Right lobe of liver (tissue), 6 donors: Measurements from ENCODE around the gene HAUS7. TPM values are rescaled to one million over a fixed set of nuclear protein-coding genes. Genes with fewer than 3 reads are reported as not detected.

ENCODE experiments used
- ATAC-seq, 4 donors: fragments of 200-7000 bp; cut with Tn5 transposase; one replicate each; pipeline ENCODE4 v1.9.1; 2020; ENCODE audit warnings: mild to moderate bottlenecking in 4 of 4, moderate library complexity in 4 of 4
- DNase-seq, 3 donors: peaks; one replicate each; pipeline ENCODE4 v3.0.0-alpha.2; 2020
- H3K27ac ChIP-seq, 3 donors: fragments of 200-600 bp; one replicate each; pipeline ENCODE4 v1.8.0; 2022
- H3K27me3 ChIP-seq, 2 donors: fragments of 200-600 bp; one replicate each; pipeline ENCODE4 v1.8.0; 2022
- H3K36me3 ChIP-seq, 4 donors: fragments of 200-600 bp; sonication (generic) in 1 of 4; one replicate each; pipeline versions ENCODE4 v1.5.1 to v1.8.0; 2017 to 2022; ENCODE audit warnings: control low read depth in 1 of 4
- H3K4me1 ChIP-seq, 4 donors: fragments of 200-600 bp; sonication (generic) in 1 of 4; one replicate each; pipeline versions ENCODE4 v1.5.1 to v1.8.0; 2017 to 2022; ENCODE audit warnings: control low read depth in 1 of 4
- H3K4me3 ChIP-seq, 3 donors: fragments of 200-600 bp; one replicate each; pipeline ENCODE4 v1.8.0; 2022
- H3K9me3 ChIP-seq, 4 donors: fragments of 200-600 bp; sonication (generic) in 1 of 4; one replicate each; pipeline versions ENCODE4 v1.5.1 to v1.8.0; 2017 to 2022; ENCODE audit warnings: control low read depth in 1 of 4
- CTCF ChIP-seq, 4 donors: fragments of 200-600 bp in 3 of 4; fragments of 450-650 bp in 1 of 4; IDR thresholded peaks; one replicate each; pipeline versions ENCODE4 v1.5.1 to v1.8.0; 2016 to 2022; ENCODE audit warnings: antibody characterized with exemption in 4 of 4, mild to moderate bottlenecking in 2 of 4
- POLR2A ChIP-seq: fragments of 450-650 bp; IDR thresholded peaks from one replicate; pipeline ENCODE4 v1.6.1; 2017; ENCODE audit warnings: antibody characterized with exemption, mild to moderate bottlenecking
- WGBS: methylation state at CpG from one replicate; pipeline ENCODE4 v1.1.6; 2018; ENCODE audit warnings: low coverage, low lambda C conversion rate; ENCODE audit not compliant: insufficient coverage; ENCODE audit errors: missing lambda C conversion rate; 5-methylcytosine and 5-hydroxymethylcytosine counted together
- intact Hi-C, 2 donors: fragments of 100-400 bp; cut with DNase I; formaldehyde crosslinking; loops; one replicate each; pipeline versions ENCODE4 v1.11.2 to v1.14.1; 2022
- total RNA-seq, 6 experiments: library from RNA; depleted of rRNA in 2 of 6; stranded (reverse); fragments of >200 nt in 2 of 6; fragmentation: NEBNext Ultra II Directional in 3 of 6; extraction: Animal tissue kit (Norgen Biotek cat#: 25700) in 3 of 6; gene quantifications; one replicate each; pipeline versions ENCODE4 v1.1.0 to v1.2.4, GENCODE V29; 2016 to 2023
- donor health status: DM: no; HTN: yes; CAD: no.
- donor health status: DM: no; HTN: no; CAD: no.
- donor health status: DM: no; HTN: no; CAD: no.
- donor health status: DM: no; HTN: yes; CAD: no.
- donor health status: DM: no; HTN: yes; CAD: no.

HAUS7 gene
- total RNA-seq, 6 experiments from 2014 or later: 5.6 to 14.9 (median 8.8) TPM

- H3K4me3 ChIP-seq: no peak overlapping the region
- DNase-seq (no peak), ATAC-seq (no peak)
- WGBS: 85% methylated on average over 5 of the region's 7 CpGs
- H3K36me3 ChIP-seq: no peaks in the 10 kb centered on the region
- intact Hi-C loops: no loop called here
- H3K9me3 ChIP-seq: no peaks in the 10 kb centered on the region
- no peaks in the 10 kb centered on the region for H3K27me3 ChIP-seq
- no peaks in the 10 kb centered on the region for H3K4me1 ChIP-seq
- TF ChIP-seq POLR2A: no peak
- no peak for TF ChIP-seq CTCF (IDR thresholded peaks at IDR 0.05)
- H3K27ac ChIP-seq: no peak overlapping the region
Measured at GRCh38 chrX:153475271-153475670, 4.9 kb upstream of the HAUS7 start.

- peak overlapping the region in 1 of 3 donors; percentile 16 for H3K4me3 ChIP-seq
- H3K9me3 ChIP-seq: no peaks in the 10 kb centered on the region
- H3K36me3 ChIP-seq: no peaks in the 10 kb centered on the region
- no peaks in the 10 kb centered on the region for H3K27me3 ChIP-seq
- H3K27ac ChIP-seq: no peak overlapping the region
- no CpG with 5 or more reads among the region's 59 CpGs for WGBS
- ATAC-seq (peak in 1 of 4 donors; percentile 12), DNase-seq (peak in 2 of 3 donors; percentile 52 to 72)
- no peak for TF ChIP-seq POLR2A
- TF ChIP-seq CTCF (IDR thresholded peaks at IDR 0.05): no peak
- no peaks in the 10 kb centered on the region for H3K4me1 ChIP-seq
- intact Hi-C loops: no loop called here
Measured at GRCh38 chrX:153474718-153475117, 4.3 kb upstream of the HAUS7 start.

GRCh38 chrX:153474266-153474665 is 3.9 kb upstream of the HAUS7 start:
- DNase-seq (no peak), ATAC-seq (no peak)
- TF ChIP-seq CTCF (IDR thresholded peaks at IDR 0.05) (no peak), POLR2A (no peak)
- 94% methylated on average over 5 of the region's 10 CpGs for WGBS
- H3K9me3 ChIP-seq: no peaks in the 10 kb centered on the region
- H3K36me3 ChIP-seq: no peaks in the 10 kb centered on the region
- intact Hi-C loops: no loop called here
- no peaks in the 10 kb centered on the region for H3K27me3 ChIP-seq
- H3K4me3 ChIP-seq: no peak overlapping the region
- no peak overlapping the region for H3K27ac ChIP-seq
- no peaks in the 10 kb centered on the region for H3K4me1 ChIP-seq

GRCh38 chrX:153473126-153473525 is 2.8 kb upstream of the HAUS7 start:
- TF ChIP-seq POLR2A: no peak
- TF ChIP-seq CTCF (IDR thresholded peaks at IDR 0.05): no peak
- WGBS: 100% methylated on average over 2 of the region's 10 CpGs
- no peaks in the 10 kb centered on the region for H3K4me1 ChIP-seq
- H3K4me3 ChIP-seq: no peak overlapping the region
- H3K27me3 ChIP-seq: no peaks in the 10 kb centered on the region
- ATAC-seq (no peak), DNase-seq (no peak)
- H3K9me3 ChIP-seq: no peaks in the 10 kb centered on the region
- H3K27ac ChIP-seq: no peak overlapping the region
- intact Hi-C loops: no loop called here
- H3K36me3 ChIP-seq: no peaks in the 10 kb centered on the region
